HFFc6 (cell line): Measurements from ENCODE around the gene PHACTR1. TPM values are rescaled to one million over a fixed set of nuclear protein-coding genes. Genes with fewer than 3 reads are reported as not detected.

ENCODE experiments used
- DNase-seq: peaks from one replicate; pipeline ENCODE4 v3.0.0-alpha.2; 2018
- H3K27ac Mint-ChIP-seq: 2 replicates; pipeline ENCODE4 v1.8.0; 2020; ENCODE audit warnings: mild to moderate bottlenecking, mixed read lengths
- H3K27me3 Mint-ChIP-seq: 2 replicates; pipeline ENCODE4 v1.8.0; 2021; ENCODE audit warnings: mild to moderate bottlenecking, moderate library complexity, mixed read lengths; ENCODE audit not compliant: insufficient read depth
- H3K36me3 Mint-ChIP-seq: 2 replicates; pipeline ENCODE4 v1.8.0; 2021; ENCODE audit warnings: low read depth, mixed read lengths
- H3K4me1 Mint-ChIP-seq: 2 replicates; pipeline ENCODE4 v1.8.0; 2020; ENCODE audit warnings: low read depth, mixed read lengths
- H3K4me3 Mint-ChIP-seq: 2 replicates; pipeline ENCODE4 v1.8.0; 2020; ENCODE audit warnings: mild to moderate bottlenecking, moderate library complexity, mixed read lengths
- H3K9me3 Mint-ChIP-seq: 2 replicates; pipeline ENCODE4 v1.8.0; 2020; ENCODE audit warnings: mild to moderate bottlenecking, mixed read lengths
- CTCF ChIP-seq: fragments of 200-600 bp; sonication (generic); IDR thresholded peaks from 2 replicates; pipeline ENCODE4 v1.5.0; 2021; ENCODE audit warnings: antibody characterized with exemption, mild to moderate bottlenecking
- total RNA-seq, 6 experiments: library from RNA; stranded (reverse); fragmentation: NEBNext Ultra II Directional; extraction: Animal tissue kit (Norgen Biotek cat#: 25700); gene quantifications; 2 replicates in 1 of 6; 3 replicates in 5 of 6; pipeline ENCODE4 v1.2.3, GENCODE V29; 2021

The PHACTR1 gene
- total RNA-seq, 6 experiments from 2014 or later: 2.5 to 4.7 (median 3.9) TPM

- peaks cover 2% of the 10 kb centered on the region; the same call in 1 of the 2 replicates for H3K27me3 Mint-ChIP-seq
- H3K4me1 Mint-ChIP-seq: no peaks in the 10 kb centered on the region
- TF ChIP-seq CTCF: no peak
- no peaks in the 10 kb centered on the region for H3K9me3 Mint-ChIP-seq
- no peak overlapping the region for H3K27ac Mint-ChIP-seq
- DNase-seq: no peak
- H3K36me3 Mint-ChIP-seq: no peaks in the 10 kb centered on the region
- H3K4me3 Mint-ChIP-seq: no peak overlapping the region
Observed at GRCh38 chr6:13142611-13143010, 426.0 kb downstream of the PHACTR1 start.

- Mint-ChIP-seq H3K27ac (no peak overlapping the region), H3K4me3 (no peak overlapping the region), H3K27me3 (no peaks in the 10 kb centered on the region), H3K4me1 (no peaks in the 10 kb centered on the region), H3K36me3 (no peaks in the 10 kb centered on the region), H3K9me3 (no peaks in the 10 kb centered on the region)
- no peak for TF ChIP-seq CTCF
- no peak for DNase-seq
Observed at GRCh38 chr6:13146442-13146841, 429.9 kb downstream of the PHACTR1 start.

GRCh38 chr6:13147376-13147775 is 430.8 kb downstream of the PHACTR1 start:
- H3K36me3 Mint-ChIP-seq: no peaks in the 10 kb centered on the region
- no peak overlapping the region for H3K27ac Mint-ChIP-seq
- no peaks in the 10 kb centered on the region for H3K9me3 Mint-ChIP-seq
- TF ChIP-seq CTCF: no peak
- no peaks in the 10 kb centered on the region for H3K4me1 Mint-ChIP-seq
- no peaks in the 10 kb centered on the region for H3K27me3 Mint-ChIP-seq
- H3K4me3 Mint-ChIP-seq: no peak overlapping the region
- no peak for DNase-seq

GRCh38 chr6:13147782-13148181 is 431.2 kb downstream of the PHACTR1 start:
- Mint-ChIP-seq H3K4me1 (no peaks in the 10 kb centered on the region), H3K9me3 (no peaks in the 10 kb centered on the region), H3K27me3 (peaks cover under 1% of the 10 kb centered on the region; the same call in 1 of the 2 replicates), H3K27ac (no peak overlapping the region), H3K36me3 (no peaks in the 10 kb centered on the region), H3K4me3 (no peak overlapping the region)
- DNase-seq: no peak
- TF ChIP-seq CTCF: no peak

GRCh38 chr6:13152764-13153163 is 436.2 kb downstream of the PHACTR1 start:
- Mint-ChIP-seq H3K4me1 (no peaks in the 10 kb centered on the region), H3K27ac (no peak overlapping the region), H3K9me3 (no peaks in the 10 kb centered on the region), H3K27me3 (peaks cover 3% of the 10 kb centered on the region; the same call in 1 of the 2 replicates), H3K4me3 (no peak overlapping the region), H3K36me3 (no peaks in the 10 kb centered on the region)
- no peak for DNase-seq
- no peak for TF ChIP-seq CTCF

GRCh38 chr6:13156381-13156780 is 439.8 kb downstream of the PHACTR1 start:
- Mint-ChIP-seq H3K4me3 (no peak overlapping the region), H3K9me3 (no peaks in the 10 kb centered on the region), H3K27me3 (peaks cover 3% of the 10 kb centered on the region), H3K4me1 (no peaks in the 10 kb centered on the region), H3K36me3 (no peaks in the 10 kb centered on the region), H3K27ac (no peak overlapping the region)
- no peak for DNase-seq
- no peak for TF ChIP-seq CTCF
